ENCODE measurements around the gene ACYP2. TPM values are rescaled to one million over a fixed set of nuclear protein-coding genes. Genes with fewer than 3 reads are reported as not detected.

Gene ACYP2
- total and polyA plus RNA-seq, 8 donors = 13.7 to 20.6 (median 16.2) TPM

DNA sequence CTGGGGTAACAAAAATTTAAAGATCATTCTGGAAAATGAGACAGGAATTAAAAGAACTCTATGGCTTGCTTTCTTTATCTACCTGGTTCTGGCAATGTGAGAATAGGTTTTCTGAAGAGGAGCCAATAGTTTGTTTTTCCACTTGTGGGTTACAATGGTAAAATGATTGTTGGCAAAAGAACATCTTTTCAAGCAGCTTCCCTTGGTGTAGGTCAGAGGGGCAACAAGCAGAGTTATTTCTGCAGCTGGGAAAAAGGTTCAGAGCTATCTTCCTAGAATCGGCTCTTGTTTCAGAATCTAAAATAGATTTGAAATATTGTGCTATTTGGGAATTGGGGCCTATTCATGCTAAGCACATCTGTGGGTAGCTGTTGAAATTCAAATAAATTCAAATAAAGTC lies 152.2 kb downstream of the ACYP2 start:
- no peaks in the 10 kb centered on the region for H3K36me3 ChIP-seq
- intact Hi-C loops (cut with DNase I) = no loop called here
- no peaks in the 10 kb centered on the region for H3K27me3 ChIP-seq
- DNase-seq = no peak
- H3K4me3 ChIP-seq = no peak overlapping the region
- TF ChIP-seq, protein P1, sequence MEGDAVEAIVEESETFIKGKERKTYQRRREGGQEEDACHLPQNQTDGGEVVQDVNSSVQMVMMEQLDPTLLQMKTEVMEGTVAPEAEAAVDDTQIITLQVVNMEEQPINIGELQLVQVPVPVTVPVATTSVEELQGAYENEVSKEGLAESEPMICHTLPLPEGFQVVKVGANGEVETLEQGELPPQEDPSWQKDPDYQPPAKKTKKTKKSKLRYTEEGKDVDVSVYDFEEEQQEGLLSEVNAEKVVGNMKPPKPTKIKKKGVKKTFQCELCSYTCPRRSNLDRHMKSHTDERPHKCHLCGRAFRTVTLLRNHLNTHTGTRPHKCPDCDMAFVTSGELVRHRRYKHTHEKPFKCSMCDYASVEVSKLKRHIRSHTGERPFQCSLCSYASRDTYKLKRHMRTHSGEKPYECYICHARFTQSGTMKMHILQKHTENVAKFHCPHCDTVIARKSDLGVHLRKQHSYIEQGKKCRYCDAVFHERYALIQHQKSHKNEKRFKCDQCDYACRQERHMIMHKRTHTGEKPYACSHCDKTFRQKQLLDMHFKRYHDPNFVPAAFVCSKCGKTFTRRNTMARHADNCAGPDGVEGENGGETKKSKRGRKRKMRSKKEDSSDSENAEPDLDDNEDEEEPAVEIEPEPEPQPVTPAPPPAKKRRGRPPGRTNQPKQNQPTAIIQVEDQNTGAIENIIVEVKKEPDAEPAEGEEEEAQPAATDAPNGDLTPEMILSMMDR (IDR thresholded peaks at IDR 0.05) = no peak
- no peak overlapping the region for H3K27ac ChIP-seq
- H3K4me1 ChIP-seq = no peaks in the 10 kb centered on the region
- peaks cover 0 to 10% of the 10 kb centered on the region in 2 donors for H3K9me3 ChIP-seq
- no peak for ATAC-seq

DNA sequence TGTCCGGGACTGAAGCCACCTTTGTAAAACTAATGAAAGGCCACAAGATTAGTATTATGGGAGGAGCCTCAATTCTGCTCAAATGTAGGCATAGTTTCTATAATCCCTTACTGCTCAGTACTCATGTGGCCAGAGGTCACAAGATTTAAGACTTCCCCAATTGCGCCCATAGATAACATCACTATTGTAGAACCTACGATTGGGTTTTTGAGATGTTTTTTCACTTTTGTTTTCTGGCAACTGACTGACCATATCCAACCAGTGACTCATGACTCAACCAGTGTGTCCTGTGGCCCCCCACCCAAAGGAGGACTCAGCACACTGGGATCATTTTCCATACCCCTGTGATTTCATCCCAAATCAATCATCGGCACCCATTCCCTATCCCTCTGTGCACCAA lies 155.8 kb downstream of the ACYP2 start:
- TF ChIP-seq, protein P1 (IDR thresholded peaks at IDR 0.05) = no peak
- intact Hi-C loops (cut with DNase I) = no loop called here
- DNase-seq (no peak), ATAC-seq (no peak)
- Histone ChIP-seq H3K9me3 (no peaks in the 10 kb centered on the region), H3K27ac (no peak overlapping the region), H3K4me1 (no peaks in the 10 kb centered on the region), H3K27me3 (no peaks in the 10 kb centered on the region), H3K36me3 (no peaks in the 10 kb centered on the region), H3K4me3 (no peak overlapping the region)

- Histone ChIP-seq H3K27me3 (no peaks in the 10 kb centered on the region), H3K4me3 (no peak overlapping the region), H3K4me1 (no peaks in the 10 kb centered on the region), H3K36me3 (no peaks in the 10 kb centered on the region), H3K9me3 (no peaks in the 10 kb centered on the region), H3K27ac (no peak overlapping the region)
- intact Hi-C loops (cut with DNase I) = no loop called here
- no peak for ATAC-seq
- TF ChIP-seq, protein P1 (IDR thresholded peaks at IDR 0.05) = no peak
- no peak for DNase-seq
These were observed 156.6 kb downstream of the ACYP2 start for GRCh38 chr2:54271843-54272627.

DNA sequence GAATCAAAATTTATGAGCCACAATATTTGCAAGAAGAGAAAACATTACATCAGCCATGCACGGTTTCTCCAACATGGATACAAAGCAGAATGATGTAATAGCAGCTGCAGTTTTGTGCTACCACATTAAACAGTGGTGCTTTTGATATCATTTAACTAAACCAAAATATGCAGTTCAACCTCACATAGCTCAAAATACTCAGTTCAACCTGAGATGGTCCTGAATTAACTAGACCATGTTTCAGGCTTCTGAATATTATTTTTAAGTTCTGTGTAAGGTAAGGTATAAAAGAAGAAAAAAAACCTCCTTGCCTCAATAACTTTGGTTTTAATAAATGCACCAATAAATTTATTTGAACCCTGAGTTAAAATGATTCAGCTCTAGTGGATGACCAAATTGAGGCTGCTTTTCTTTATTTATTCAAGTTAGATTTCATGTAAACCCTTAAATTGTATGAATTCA lies 159.4 kb downstream of the ACYP2 start:
- no peak for ATAC-seq
- H3K27me3 ChIP-seq = no peaks in the 10 kb centered on the region
- intact Hi-C loops (cut with DNase I) = no loop called here

GRCh38 chr2:54275541-54275940 lies 160.1 kb downstream of the ACYP2 start:
- no peak for DNase-seq
- H3K4me1 ChIP-seq = no peaks in the 10 kb centered on the region
- no peak overlapping the region for H3K4me3 ChIP-seq
- intact Hi-C loops (cut with DNase I) = no loop called here
- no peaks in the 10 kb centered on the region for H3K27me3 ChIP-seq
- no peak overlapping the region for H3K27ac ChIP-seq
- H3K9me3 ChIP-seq = no peaks in the 10 kb centered on the region
- TF ChIP-seq, protein P1 (IDR thresholded peaks at IDR 0.05) = no peak
- H3K36me3 ChIP-seq = no peaks in the 10 kb centered on the region
- no peak for ATAC-seq

More for the DNA sequence above, 159.4 kb downstream of the ACYP2 start:
- no peaks in the 10 kb centered on the region for H3K9me3 ChIP-seq
- no peak overlapping the region for H3K4me3 ChIP-seq
- TF ChIP-seq, protein P1 (IDR thresholded peaks at IDR 0.05) = no peak
- H3K4me1 ChIP-seq = no peaks in the 10 kb centered on the region
- no peak overlapping the region for H3K27ac ChIP-seq
- H3K36me3 ChIP-seq = no peaks in the 10 kb centered on the region
- DNase-seq = no peak
